ENCODE measurements around the gene SPOUT1. TPM values are rescaled to one million over a fixed set of nuclear protein-coding genes. Genes with fewer than 3 reads are reported as not detected.

Gene SPOUT1
- total and polyA plus RNA-seq, 2 of the 13 experiments (the other 11 are each of a cell fraction or from before 2014, with no cell fraction given) = 39.0 to 45.8 TPM

DNA sequence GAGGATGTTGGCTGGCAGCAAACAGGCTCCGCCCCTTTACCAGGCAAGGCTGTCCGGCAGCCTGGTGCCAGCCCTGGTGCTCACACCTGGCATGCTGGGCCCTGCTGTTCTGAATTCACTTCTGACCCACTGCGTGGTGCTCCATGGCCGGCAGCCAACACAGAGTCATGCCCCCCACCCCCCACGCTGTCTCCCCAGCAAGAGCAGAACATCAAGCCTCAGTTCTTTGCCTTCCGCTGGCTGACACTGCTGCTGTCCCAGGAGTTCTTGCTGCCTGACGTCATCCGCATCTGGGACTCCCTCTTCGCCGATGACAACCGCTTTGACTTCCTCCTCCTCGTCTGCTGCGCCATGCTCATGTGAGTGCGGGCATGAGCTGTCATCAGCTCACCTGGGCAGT, 23.9 kb downstream of the SPOUT1 start (continued):
- TF ChIP-seq, protein P1, sequence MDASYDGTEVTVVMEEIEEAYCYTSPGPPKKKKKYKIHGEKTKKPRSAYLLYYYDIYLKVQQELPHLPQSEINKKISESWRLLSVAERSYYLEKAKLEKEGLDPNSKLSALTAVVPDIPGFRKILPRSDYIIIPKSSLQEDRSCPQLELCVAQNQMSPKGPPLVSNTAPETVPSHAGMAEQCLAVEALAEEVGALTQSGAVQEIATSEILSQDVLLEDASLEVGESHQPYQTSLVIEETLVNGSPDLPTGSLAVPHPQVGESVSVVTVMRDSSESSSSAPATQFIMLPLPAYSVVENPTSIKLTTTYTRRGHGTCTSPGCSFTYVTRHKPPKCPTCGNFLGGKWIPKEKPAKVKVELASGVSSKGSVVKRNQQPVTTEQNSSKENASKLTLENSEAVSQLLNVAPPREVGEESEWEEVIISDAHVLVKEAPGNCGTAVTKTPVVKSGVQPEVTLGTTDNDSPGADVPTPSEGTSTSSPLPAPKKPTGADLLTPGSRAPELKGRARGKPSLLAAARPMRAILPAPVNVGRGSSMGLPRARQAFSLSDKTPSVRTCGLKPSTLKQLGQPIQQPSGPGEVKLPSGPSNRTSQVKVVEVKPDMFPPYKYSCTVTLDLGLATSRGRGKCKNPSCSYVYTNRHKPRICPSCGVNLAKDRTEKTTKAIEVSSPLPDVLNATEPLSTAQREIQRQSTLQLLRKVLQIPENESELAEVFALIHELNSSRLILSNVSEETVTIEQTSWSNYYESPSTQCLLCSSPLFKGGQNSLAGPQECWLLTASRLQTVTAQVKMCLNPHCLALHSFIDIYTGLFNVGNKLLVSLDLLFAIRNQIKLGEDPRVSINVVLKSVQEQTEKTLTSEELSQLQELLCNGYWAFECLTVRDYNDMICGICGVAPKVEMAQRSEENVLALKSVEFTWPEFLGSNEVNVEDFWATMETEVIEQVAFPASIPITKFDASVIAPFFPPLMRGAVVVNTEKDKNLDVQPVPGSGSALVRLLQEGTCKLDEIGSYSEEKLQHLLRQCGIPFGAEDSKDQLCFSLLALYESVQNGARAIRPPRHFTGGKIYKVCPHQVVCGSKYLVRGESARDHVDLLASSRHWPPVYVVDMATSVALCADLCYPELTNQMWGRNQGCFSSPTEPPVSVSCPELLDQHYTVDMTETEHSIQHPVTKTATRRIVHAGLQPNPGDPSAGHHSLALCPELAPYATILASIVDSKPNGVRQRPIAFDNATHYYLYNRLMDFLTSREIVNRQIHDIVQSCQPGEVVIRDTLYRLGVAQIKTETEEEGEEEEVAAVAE (CRISPR knock-in tag; IDR thresholded peaks at IDR 0.05; ENCODE audit: borderline replicate concordance) = no peak
- TF ChIP-seq ZNF101 (CRISPR knock-in tag; IDR thresholded peaks at IDR 0.05; ENCODE audit: borderline replicate concordance, low read depth) (no peak), GABPA (IDR thresholded peaks at IDR 0.05; ENCODE audit: low read depth, low read length) (no peak), GABPA (CRISPR knock-in tag; IDR thresholded peaks at IDR 0.05; ENCODE audit: low read depth) (no peak)
- TF ChIP-seq, protein P2, sequence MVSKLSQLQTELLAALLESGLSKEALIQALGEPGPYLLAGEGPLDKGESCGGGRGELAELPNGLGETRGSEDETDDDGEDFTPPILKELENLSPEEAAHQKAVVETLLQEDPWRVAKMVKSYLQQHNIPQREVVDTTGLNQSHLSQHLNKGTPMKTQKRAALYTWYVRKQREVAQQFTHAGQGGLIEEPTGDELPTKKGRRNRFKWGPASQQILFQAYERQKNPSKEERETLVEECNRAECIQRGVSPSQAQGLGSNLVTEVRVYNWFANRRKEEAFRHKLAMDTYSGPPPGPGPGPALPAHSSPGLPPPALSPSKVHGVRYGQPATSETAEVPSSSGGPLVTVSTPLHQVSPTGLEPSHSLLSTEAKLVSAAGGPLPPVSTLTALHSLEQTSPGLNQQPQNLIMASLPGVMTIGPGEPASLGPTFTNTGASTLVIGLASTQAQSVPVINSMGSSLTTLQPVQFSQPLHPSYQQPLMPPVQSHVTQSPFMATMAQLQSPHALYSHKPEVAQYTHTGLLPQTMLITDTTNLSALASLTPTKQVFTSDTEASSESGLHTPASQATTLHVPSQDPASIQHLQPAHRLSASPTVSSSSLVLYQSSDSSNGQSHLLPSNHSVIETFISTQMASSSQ (IDR thresholded peaks at IDR 0.05; ENCODE audit: low read depth) = no peak
- TF ChIP-seq, protein P2 (CRISPR knock-in tag; IDR thresholded peaks at IDR 0.05; ENCODE audit: borderline replicate concordance) = no peak
